SHP77 treated with DMSO at 0.1 percent for 48 hours (cell line): Measurements from ENCODE around the gene INO80C.

Experiments used
- DNase-seq: peaks from one replicate; lab custom pipeline; 2025; lab: John Stamatoyannopoulos, UW

The INO80C gene

GRCh38 chr18:35513181-35513936 lies 15.6 kb upstream of the INO80C start:
- DNase-seq = no peak

GRCh38 chr18:35512761-35513160 lies 15.0 kb upstream of the INO80C start:
- DNase-seq = no peak

GRCh38 chr18:35511833-35512232 lies 14.1 kb upstream of the INO80C start:
- no peak for DNase-seq

- DNase-seq = no peak
Measured at GRCh38 chr18:35511428-35511827, 13.7 kb upstream of the INO80C start.

GRCh38 chr18:35510076-35510651 lies 12.4 kb upstream of the INO80C start:
- no peak for DNase-seq

GRCh38 chr18:35508746-35509338 lies 11.1 kb upstream of the INO80C start:
- DNase-seq = no peak

GRCh38 chr18:35508030-35508429 lies 10.3 kb upstream of the INO80C start:
- no peak for DNase-seq

GRCh38 chr18:35507623-35508022 lies 9.9 kb upstream of the INO80C start:
- no peak for DNase-seq

GRCh38 chr18:35507192-35507591 lies 9.4 kb upstream of the INO80C start:
- DNase-seq = no peak

- DNase-seq = no peak
Measured at GRCh38 chr18:35506024-35506712, 8.4 kb upstream of the INO80C start.

GRCh38 chr18:35504996-35505395 lies 7.2 kb upstream of the INO80C start:
- DNase-seq = no peak

GRCh38 chr18:35502052-35502451 lies 4.3 kb upstream of the INO80C start:
- DNase-seq = no peak

GRCh38 chr18:35501369-35501768 lies 3.6 kb upstream of the INO80C start:
- DNase-seq = no peak

- no peak for DNase-seq
Measured at GRCh38 chr18:35500113-35500512, 2.4 kb upstream of the INO80C start.

- no peak for DNase-seq
Measured at GRCh38 chr18:35497027-35497369, 762 bp downstream of the INO80C start.

GRCh38 chr18:35495536-35496314 lies 2.0 kb downstream of the INO80C start:
- no peak for DNase-seq

GRCh38 chr18:35494251-35495220 lies 3.2 kb downstream of the INO80C start:
- DNase-seq = no peak

GRCh38 chr18:35491700-35492077 lies 6.1 kb downstream of the INO80C start:
- DNase-seq = no peak

GRCh38 chr18:35490894-35491699 lies 6.7 kb downstream of the INO80C start:
- no peak for DNase-seq

GRCh38 chr18:35489913-35490490 lies 7.8 kb downstream of the INO80C start:
- no peak for DNase-seq
